LNCAP (cell line): ENCODE data around the gene TSPAN8.

Experiments
- TF ChIP-seq, protein P1 (sequence below): fragments of 450-650 bp; IDR thresholded peaks from 2 replicates; pipeline ENCODE4 v1.5.1; 2017; ENCODE audit warnings: mild to moderate bottlenecking

Gene TSPAN8

DNA sequence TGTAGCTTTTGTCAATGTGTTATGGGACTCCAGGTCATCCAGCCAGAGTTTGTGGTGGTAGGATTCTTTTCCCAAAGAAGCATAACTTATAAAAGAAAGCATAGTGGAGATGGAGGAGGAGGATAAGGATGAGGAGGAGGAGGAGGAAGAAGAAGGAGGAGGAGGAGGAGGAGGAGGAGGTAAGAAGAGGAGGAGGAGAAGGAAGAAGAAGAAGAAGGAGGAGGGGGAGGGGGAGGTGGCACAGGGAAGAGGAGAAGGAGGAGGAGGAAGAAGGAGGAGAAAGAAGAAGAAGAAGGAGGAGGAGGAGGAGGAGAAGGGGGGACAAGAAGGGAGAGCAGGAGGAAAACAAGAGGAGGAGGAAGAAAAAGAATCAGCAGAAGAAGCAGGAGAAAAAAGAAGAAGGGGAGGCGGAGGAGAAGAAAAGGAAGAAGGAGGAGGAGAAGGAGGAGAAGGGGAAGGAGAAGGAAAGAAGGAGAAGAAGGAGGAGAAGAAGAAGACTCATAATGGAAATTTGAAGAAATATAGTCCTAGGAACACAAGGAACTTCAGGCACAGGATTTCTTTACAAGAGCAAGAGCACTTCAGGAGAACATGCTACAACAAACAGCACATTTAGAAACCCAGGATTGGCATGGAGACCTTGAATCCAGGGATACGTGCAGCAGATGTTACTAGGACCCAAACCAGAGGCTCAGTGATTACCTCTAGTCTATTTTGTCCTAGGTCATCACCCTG, 22.6 kb downstream of the TSPAN8 start:
- TF ChIP-seq, protein P1, sequence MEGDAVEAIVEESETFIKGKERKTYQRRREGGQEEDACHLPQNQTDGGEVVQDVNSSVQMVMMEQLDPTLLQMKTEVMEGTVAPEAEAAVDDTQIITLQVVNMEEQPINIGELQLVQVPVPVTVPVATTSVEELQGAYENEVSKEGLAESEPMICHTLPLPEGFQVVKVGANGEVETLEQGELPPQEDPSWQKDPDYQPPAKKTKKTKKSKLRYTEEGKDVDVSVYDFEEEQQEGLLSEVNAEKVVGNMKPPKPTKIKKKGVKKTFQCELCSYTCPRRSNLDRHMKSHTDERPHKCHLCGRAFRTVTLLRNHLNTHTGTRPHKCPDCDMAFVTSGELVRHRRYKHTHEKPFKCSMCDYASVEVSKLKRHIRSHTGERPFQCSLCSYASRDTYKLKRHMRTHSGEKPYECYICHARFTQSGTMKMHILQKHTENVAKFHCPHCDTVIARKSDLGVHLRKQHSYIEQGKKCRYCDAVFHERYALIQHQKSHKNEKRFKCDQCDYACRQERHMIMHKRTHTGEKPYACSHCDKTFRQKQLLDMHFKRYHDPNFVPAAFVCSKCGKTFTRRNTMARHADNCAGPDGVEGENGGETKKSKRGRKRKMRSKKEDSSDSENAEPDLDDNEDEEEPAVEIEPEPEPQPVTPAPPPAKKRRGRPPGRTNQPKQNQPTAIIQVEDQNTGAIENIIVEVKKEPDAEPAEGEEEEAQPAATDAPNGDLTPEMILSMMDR = no peak

DNA sequence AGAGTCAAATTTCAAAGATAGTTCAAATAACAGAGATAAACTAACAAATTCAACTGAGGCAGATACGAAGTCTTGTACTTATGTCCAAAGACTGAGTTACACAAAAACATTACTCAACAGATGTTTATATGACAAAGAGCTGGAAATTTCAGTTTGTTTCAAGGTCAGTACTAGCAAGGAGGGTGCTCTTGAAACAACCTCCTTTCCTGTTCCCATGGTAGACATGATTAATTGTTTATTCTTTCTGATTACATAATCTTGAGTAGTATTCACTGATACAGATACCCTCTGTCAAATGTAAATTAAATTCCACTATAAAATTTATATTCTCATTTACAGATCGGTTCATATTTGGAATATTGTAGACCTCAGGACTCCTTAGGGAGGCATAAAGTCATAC, 23.4 kb downstream of the TSPAN8 start:
- TF ChIP-seq, protein P1 = no peak

DNA sequence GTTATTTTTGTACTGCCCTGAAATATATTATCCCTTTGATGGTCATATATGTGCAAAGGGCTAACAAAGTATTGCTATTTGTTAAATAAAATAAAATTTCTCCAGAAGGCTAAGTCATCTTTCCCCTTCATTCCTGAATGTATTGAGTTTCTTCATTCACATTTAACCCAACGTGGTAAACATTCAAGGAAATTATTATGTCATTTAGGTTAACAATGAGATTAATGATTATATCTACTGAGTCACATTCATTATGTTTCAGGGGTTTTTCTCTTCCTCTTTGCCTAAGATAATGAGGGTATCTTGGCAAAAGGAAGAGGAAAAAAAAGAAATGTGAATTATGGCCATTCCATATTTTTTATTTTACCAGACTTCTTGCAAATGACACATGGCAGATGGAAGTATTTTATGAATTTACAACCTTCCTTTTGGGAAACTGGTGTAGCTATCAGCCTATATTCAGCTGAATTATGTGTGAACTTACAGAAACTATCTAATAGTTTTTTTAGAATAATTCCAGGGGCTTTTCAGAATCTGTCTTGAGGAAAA, 27.2 kb downstream of the TSPAN8 start:
- TF ChIP-seq, protein P1 = no peak

DNA sequence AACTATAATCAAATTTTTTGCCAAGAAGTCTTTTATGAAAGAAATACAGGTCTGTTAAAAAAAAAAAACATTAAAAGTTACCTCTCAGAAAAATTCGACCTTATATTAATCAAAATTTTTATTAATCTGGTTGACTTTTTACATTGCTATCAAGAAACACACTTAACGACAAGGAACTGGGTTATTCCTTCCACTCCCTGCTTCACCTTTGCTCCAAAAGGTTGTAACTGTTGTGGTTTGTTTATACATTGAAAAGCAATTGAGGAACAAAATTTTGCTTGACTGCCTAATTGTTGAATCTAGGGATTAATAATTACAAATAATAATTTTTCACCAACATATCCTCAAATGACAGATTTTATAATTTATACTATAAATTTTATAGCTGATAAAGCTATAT, 28.4 kb downstream of the TSPAN8 start:
- TF ChIP-seq, protein P1 = no peak

DNA sequence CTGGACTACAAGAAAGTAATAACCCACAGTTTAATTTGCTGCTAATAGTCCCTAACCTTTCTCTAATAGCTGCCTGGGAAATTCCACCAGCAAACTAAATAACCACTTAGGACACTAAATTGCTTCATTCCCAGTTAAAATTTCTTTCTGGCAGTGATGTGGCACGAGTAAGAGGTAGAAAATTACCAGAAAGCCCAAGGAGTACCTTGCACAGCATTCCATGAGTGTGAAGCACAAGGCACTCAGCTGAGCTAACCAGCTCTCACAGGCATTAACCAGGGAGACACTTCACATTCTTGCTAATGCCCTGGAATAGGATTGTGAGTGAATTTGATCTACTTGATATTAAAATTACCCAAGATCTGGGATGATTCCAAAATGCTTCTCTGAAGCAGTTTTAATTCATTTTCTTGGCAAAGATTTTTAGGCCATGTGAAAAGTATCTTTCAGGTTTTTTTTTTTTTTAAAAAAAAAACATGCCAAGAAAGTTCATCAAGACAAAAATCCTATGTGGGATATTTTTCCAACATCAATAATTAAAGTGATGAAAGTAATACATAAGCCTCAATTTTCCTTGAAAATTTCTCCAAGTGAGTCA, 29.5 kb downstream of the TSPAN8 start:
- TF ChIP-seq, protein P1 = no peak

DNA sequence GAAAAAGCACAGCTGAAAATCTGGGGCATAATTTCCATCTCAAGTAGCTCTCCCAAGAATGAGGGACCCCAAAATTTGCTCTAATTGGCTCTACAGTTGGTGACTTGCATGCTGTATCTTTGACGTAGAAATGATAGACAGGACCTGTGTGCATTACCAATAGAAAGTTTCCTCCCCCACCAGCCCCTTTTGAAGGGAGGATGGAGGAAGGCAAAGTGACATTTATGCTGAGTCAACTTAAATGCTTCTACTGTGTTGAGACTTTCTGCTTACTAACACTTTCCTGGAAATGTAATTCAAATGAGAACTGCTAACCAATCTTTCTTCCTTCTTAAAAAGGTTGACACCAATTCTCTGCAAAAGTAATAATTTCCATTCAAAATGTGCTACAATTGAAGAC, 31.9 kb downstream of the TSPAN8 start:
- TF ChIP-seq, protein P1 = no peak

DNA sequence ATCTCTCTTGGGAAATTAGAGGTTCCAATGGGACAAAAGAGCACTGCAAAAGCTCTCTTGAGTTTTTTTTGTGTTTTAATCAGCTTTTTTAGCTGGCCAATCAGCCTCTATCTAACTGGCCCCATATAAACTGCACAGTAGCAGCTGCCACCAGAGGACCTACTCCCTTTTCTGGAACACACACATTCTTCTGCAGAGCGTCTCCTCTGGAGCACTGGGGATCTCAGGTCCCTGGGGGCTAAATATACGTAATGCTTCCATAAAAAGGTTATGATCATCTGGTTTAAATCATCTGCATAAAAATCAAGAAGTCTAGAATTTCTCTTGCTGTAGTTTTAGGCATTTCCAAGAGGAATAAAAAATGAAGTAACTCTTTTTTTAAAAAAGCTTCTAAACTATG, 32.3 kb downstream of the TSPAN8 start:
- TF ChIP-seq, protein P1 = no peak; the same call in 1 of the 2 replicates
